ENCODE data around the gene CUBN.
A peak's percentile ranks its signal among the peaks of the same experiment; 100 is the strongest.

CUBN gene

GRCh38 chr10:16780338-16780880, 349.2 kb downstream of the CUBN start:
- Mint-ChIP-seq H3K4me1 (ENCODE audit: low read depth) (peaks cover 32% of the 10 kb centered on the region), H3K36me3 (peaks cover 13% of the 10 kb centered on the region), H3K27ac (no peak overlapping the region), H3K27me3 (no peaks in the 10 kb centered on the region), H3K4me3 (no peak overlapping the region), H3K9me3 (ENCODE audit: low read depth) (no peaks in the 10 kb centered on the region)

- Mint-ChIP-seq H3K4me3 (peak overlapping the region; percentile 25), H3K36me3 (peaks cover 13% of the 10 kb centered on the region), H3K4me1 (ENCODE audit: low read depth) (peaks cover 32% of the 10 kb centered on the region), H3K27ac (peak overlapping the region; percentile 85), H3K9me3 (ENCODE audit: low read depth) (no peaks in the 10 kb centered on the region), H3K27me3 (no peaks in the 10 kb centered on the region)
Measured at GRCh38 chr10:16779384-16779915, 350.2 kb downstream of the CUBN start.

GRCh38 chr10:16777473-16778370, 351.9 kb downstream of the CUBN start:
- peak overlapping the region; percentile 87 for H3K27ac Mint-ChIP-seq
- H3K4me3 Mint-ChIP-seq, result no peak overlapping the region
- H3K27me3 Mint-ChIP-seq, result no peaks in the 10 kb centered on the region
- peaks cover 35% of the 10 kb centered on the region for H3K4me1 Mint-ChIP-seq (ENCODE audit: low read depth)
- no peaks in the 10 kb centered on the region for H3K9me3 Mint-ChIP-seq (ENCODE audit: low read depth)
- peaks cover 11% of the 10 kb centered on the region for H3K36me3 Mint-ChIP-seq

GRCh38 chr10:16776896-16777295, 352.7 kb downstream of the CUBN start:
- Mint-ChIP-seq H3K27me3 (no peaks in the 10 kb centered on the region), H3K27ac (no peak overlapping the region), H3K4me1 (ENCODE audit: low read depth) (peaks cover 35% of the 10 kb centered on the region), H3K4me3 (no peak overlapping the region), H3K36me3 (peaks cover 10% of the 10 kb centered on the region), H3K9me3 (ENCODE audit: low read depth) (no peaks in the 10 kb centered on the region)

All from activated naive CD8-positive, alpha-beta T cell (primary cell).